GM13976 (cell line): ENCODE measurements around the gene NOL7.

Experiments used
- DNase-seq: peaks from one replicate; pipeline ENCODE4 v3.0.0; 2012; ENCODE audit warnings: low spot score
- CTCF ChIP-seq: IDR thresholded peaks from 2 replicates; pipeline ENCODE4 v1.5.1; 2012; ENCODE audit warnings: borderline replicate concordance, mild to moderate bottlenecking; ENCODE audit not compliant: insufficient read depth; ENCODE audit errors: extremely low read depth, missing control alignments, control extremely low read depth
- in situ Hi-C: fragments of 300-500 bp; cut with MboI; formaldehyde crosslinking; loops from one replicate; pipeline ENCODE4 v1.12.0; 2022; ENCODE audit warnings: low sequenced_read_pairs, mixed read lengths, inconsistent platforms; ENCODE audit not compliant: unreplicated experiment

Gene NOL7

GRCh38 chr6:13573669-13574110 is 41.4 kb upstream of the NOL7 start:
- in situ Hi-C loops, result no loop called here
- no peak for DNase-seq
- no peak for TF ChIP-seq CTCF

- peak; percentile 96 for DNase-seq
- in situ Hi-C loops, result no loop called here
- TF ChIP-seq CTCF, result peak; percentile 61
Observed at GRCh38 chr6:13574149-13574570, 41.0 kb upstream of the NOL7 start.

GRCh38 chr6:13574571-13575376 is 40.4 kb upstream of the NOL7 start, which contains the start of gene SIRT5:
Gene SIRT5, plus strand, starts transcription at chr6:13574601. Its CDS starts 9,510 bp downstream, at chr6:13584111.
- TF ChIP-seq CTCF, result no peak
- in situ Hi-C loops, result loop anchor here (25.0 kb wide), 1 partner anchor 387 kb away; no protein-coding TSS in a partner anchor
- peak; percentile 85 for DNase-seq

- in situ Hi-C loops, result loop anchor here (25.0 kb wide), 1 partner anchor 388 kb away; no protein-coding TSS in a partner anchor
- TF ChIP-seq CTCF, result peak; percentile 54
Observed at GRCh38 chr6:13575377-13575775, 39.8 kb upstream of the NOL7 start.

GRCh38 chr6:13576017-13576416 is 39.1 kb upstream of the NOL7 start:
- no peak for TF ChIP-seq CTCF
- DNase-seq, result no peak

More at GRCh38 chr6:13575377-13575775, 39.8 kb upstream of the NOL7 start:
- no peak for DNase-seq

GRCh38 chr6:13577926-13578325 is 37.2 kb upstream of the NOL7 start:
- no peak for TF ChIP-seq CTCF
- DNase-seq, result no peak
- in situ Hi-C loops, result loop anchor here (25.0 kb wide), 1 partner anchor 391 kb away; no protein-coding TSS in a partner anchor

More at GRCh38 chr6:13576017-13576416, 39.1 kb upstream of the NOL7 start:
- in situ Hi-C loops, result loop anchor here (25.0 kb wide), 1 partner anchor 389 kb away; no protein-coding TSS in a partner anchor
